K562 (cell line): ENCODE data around the gene PPTC7. TPM values are rescaled to one million over a fixed set of nuclear protein-coding genes. Genes with fewer than 3 reads are reported as not detected.

Experiments
- DEAF1 ChIP-seq: fragments of 450-650 bp; formaldehyde crosslinking; IDR thresholded peaks from 2 replicates; pipeline ENCODE4 v1.4.0; 2020; ENCODE audit warnings: mild to moderate bottlenecking, moderate library complexity
- GTF2A2 ChIP-seq: IDR thresholded peaks from 2 replicates; pipeline ENCODE4 v1.6.1; 2016; ENCODE audit warnings: mild to moderate bottlenecking, missing genetic modification characterization, missing compliant biosample characterization
- HCFC1 ChIP-seq: IDR thresholded peaks from 2 replicates; pipeline ENCODE4 v1.6.1; 2012; ENCODE audit warnings: low read depth, low read length, improper control_type of control experiment
- JUND ChIP-seq, 2 experiments: IDR thresholded peaks; 2 replicates in 1 of 2; 3 replicates in 1 of 2; pipeline ENCODE4 v1.6.1; 2011; ENCODE audit warnings: borderline replicate concordance in 2 of 2, low read depth in 2 of 2, low read length in 2 of 2, improper control_type of control experiment in 1 of 2, missing biosample characterization in 1 of 2, missing genetic modification characterization in 1 of 2, missing genetic modification reagents in 1 of 2
- KDM2B ChIP-seq: fragments of 250-450 bp; sonication (Bioruptor Pico); IDR thresholded peaks from 2 replicates; pipeline ENCODE4 v1.8.0; 2021; ENCODE audit warnings: mild to moderate bottlenecking, moderate library complexity
- MITF ChIP-seq: IDR thresholded peaks from 2 replicates; pipeline ENCODE4 v1.6.1; 2014; ENCODE audit warnings: antibody characterized with exemption
- PATZ1 ChIP-seq: fragments of 250-450 bp; sonication (Bioruptor Pico); IDR thresholded peaks from 2 replicates; pipeline ENCODE4 v1.5.0; 2020; ENCODE audit warnings: mild to moderate bottlenecking, borderline replicate concordance
- RERE ChIP-seq: sonication (generic); formaldehyde crosslinking; IDR thresholded peaks from 2 replicates; pipeline ENCODE4 v1.8.0; 2023; ENCODE audit warnings: missing genetic modification reagents, mild to moderate bottlenecking, borderline replicate concordance
- ZBTB17 ChIP-seq: fragments of 450-650 bp; formaldehyde crosslinking; IDR thresholded peaks from 2 replicates; pipeline ENCODE4 v1.4.0; 2020; ENCODE audit warnings: mild to moderate bottlenecking
- ZBTB33 ChIP-seq: sonication (generic); formaldehyde crosslinking; IDR thresholded peaks from 2 replicates; pipeline ENCODE4 v1.8.1; 2023; ENCODE audit warnings: mild to moderate bottlenecking, missing genetic modification reagents
- ZNF134 ChIP-seq: fragments of 250-450 bp; sonication (Bioruptor Pico); conservative IDR thresholded peaks from 2 replicates; pipeline ENCODE4 v1.4.0; 2020
- ZNF146 ChIP-seq: IDR thresholded peaks from one replicate; pipeline ENCODE4 v1.6.1; 2018; ENCODE audit warnings: missing compliant biosample characterization; ENCODE audit not compliant: unreplicated experiment
- polyA plus RNA-seq, 8 experiments: library from polyadenylated mRNA; depleted of rRNA in 4 of 8; stranded (reverse) in 5 of 8; unstranded in 3 of 8; fragments of >200 nt; fragmentation: Nextera tagmentation in 2 of 8; fragmentation: Illumina TruSeq in 1 of 8; extraction: Ambion mirVana in 2 of 8; extraction: Trizol in 1 of 8; gene quantifications; 2 replicates each; pipeline versions ENCODE4 v1.2.1 to v1.2.3, GENCODE V29; 2011 to 2014; ENCODE audit warnings: inconsistent platforms in 1 of 8, missing spikeins in 1 of 8
- total RNA-seq, 7 experiments: library from RNA; depleted of rRNA in 6 of 7; stranded (reverse); fragments of >200 nt in 6 of 7; fragmentation: Illumina TruSeq in 2 of 7; extraction: Trizol in 2 of 7; gene quantifications; 2 replicates each; pipeline versions ENCODE4 v1.2.1 to v1.2.3, GENCODE V29; 2011 to 2021; ENCODE audit warnings: low replicate concordance in 1 of 7

PPTC7 gene
- total and polyA plus RNA-seq, 9 of the 15 experiments (the other 6 are each of a cell fraction or from before 2014, with no cell fraction given): 2.6 to 23.1 (median 11.9) TPM

- TF ChIP-seq RERE (CRISPR knock-in tag) (no peak), HCFC1 (peak; percentile 82), PATZ1 (CRISPR knock-in tag) (no peak), ZNF146 (CRISPR knock-in tag) (no peak), MITF (no peak), GTF2A2 (tag) (no peak), JUND (IDR thresholded peaks at IDR 0.05; ENCODE audit: borderline replicate concordance, low read depth, low read length) (peak; percentile 58), JUND (tag; IDR thresholded peaks at IDR 0.05; ENCODE audit: borderline replicate concordance, low read depth, low read length) (no peak; the same call in 2 of the 3 replicates), ZBTB17 (CRISPR knock-in tag) (no peak), ZBTB33 (CRISPR knock-in tag) (no peak), DEAF1 (CRISPR knock-in tag) (no peak), ZNF134 (CRISPR knock-in tag) (no peak), KDM2B (CRISPR knock-in tag) (no peak)
Measured at GRCh38 chr12:110583137-110584059, at the start of gene PPTC7 (continued).
